ENCODE data around the gene PREP. TPM values are rescaled to one million over a fixed set of nuclear protein-coding genes. Genes with fewer than 3 reads are reported as not detected.

Gene PREP
- polyA plus RNA-seq, 2 of the 4 experiments (the other 2 are of a cell fraction), result 18.9 to 29.7 TPM

- POLR2A ChIA-PET, result no interaction called here
- no peak for ATAC-seq
Observed at GRCh38 chr6:105357165-105357564, 45.7 kb downstream of the PREP start.

More at GRCh38 chr6:105357165-105357564, 45.7 kb downstream of the PREP start:
- H3K4me2 ChIP-seq, result no peak overlapping the region
- H3K27ac ChIP-seq, result no peak overlapping the region
- CTCF ChIA-PET, result no interaction called here
- 91% methylated on average over 1 of the region's 1 CpG for WGBS (ENCODE audit: missing lambda C conversion rate)
- FAIRE-seq (no peak), DNase-seq (ENCODE audit: low read depth in 1 of 2, low spot score in 1 of 2) (no peak)
- 0 out of 3 replicates have a peak, but pooled peaks cover 8% of the 10 kb centered on the region for H3K9me3 ChIP-seq
- TF ChIP-seq ATOH8 (CRISPR knock-in tag; IDR thresholded peaks at IDR 0.05; ENCODE audit: low read depth) (no peak), ZNF302 (CRISPR knock-in tag; IDR thresholded peaks at IDR 0.05) (no peak), POLR2A (IDR thresholded peaks at IDR 0.05; ENCODE audit: low read length) (no peak), CHD2 (IDR thresholded peaks at IDR 0.05; ENCODE audit: low read length, partially characterized antibody) (no peak), ZC3H11A (IDR thresholded peaks at IDR 0.05) (no peak), ESRRA (IDR thresholded peaks at IDR 0.05; ENCODE audit: borderline replicate concordance, low read length) (no peak), BHLHE40 (IDR thresholded peaks at IDR 0.05; ENCODE audit: low read depth, low read length) (no peak), POLR2AphosphoS2 (conservative IDR thresholded peaks at IDR 0.05; ENCODE audit: low read length) (no peak), RARB (CRISPR knock-in tag; IDR thresholded peaks at IDR 0.05) (no peak), JUNB (IDR thresholded peaks at IDR 0.05) (no peak), FOSB (CRISPR knock-in tag; IDR thresholded peaks at IDR 0.05) (no peak), BCL3 (IDR thresholded peaks at IDR 0.05) (no peak), RAD21 (conservative IDR thresholded peaks at IDR 0.05 in 1 of 2, IDR thresholded peaks at IDR 0.05 in 1 of 2) (no peak), GATA3 (IDR thresholded peaks at IDR 0.05; ENCODE audit: borderline replicate concordance) (no peak), USF2 (IDR thresholded peaks at IDR 0.05) (no peak), HDAC2 (IDR thresholded peaks at IDR 0.05) (no peak), CTCF (IDR thresholded peaks at IDR 0.05) (no peak), HMGXB4 (CRISPR knock-in tag; IDR thresholded peaks at IDR 0.05; ENCODE audit: borderline replicate concordance) (no peak), ZSCAN20 (CRISPR knock-in tag; IDR thresholded peaks at IDR 0.05) (no peak), MAX (IDR thresholded peaks at IDR 0.05) (no peak)
- H3K4me3 ChIP-seq, result no peak overlapping the region
- H3K4me1 ChIP-seq, result peaks cover 18% of the 10 kb centered on the region

All from A549 (cell line).